NCI-H82 treated with DMSO at 0.1 percent for 48 hours (cell line): Measurements from ENCODE around the gene CRYBA4.

ENCODE experiments used
- DNase-seq: peaks from one replicate; lab custom pipeline; 2025; ENCODE audit not compliant: unreplicated experiment; lab: John Stamatoyannopoulos, UW

Gene CRYBA4

GRCh38 chr22:26620197-26620596, 1.6 kb upstream of the CRYBA4 start:
- no peak for DNase-seq

GRCh38 chr22:26623984-26624383, 2.2 kb downstream of the CRYBA4 start:
- no peak for DNase-seq

DNA sequence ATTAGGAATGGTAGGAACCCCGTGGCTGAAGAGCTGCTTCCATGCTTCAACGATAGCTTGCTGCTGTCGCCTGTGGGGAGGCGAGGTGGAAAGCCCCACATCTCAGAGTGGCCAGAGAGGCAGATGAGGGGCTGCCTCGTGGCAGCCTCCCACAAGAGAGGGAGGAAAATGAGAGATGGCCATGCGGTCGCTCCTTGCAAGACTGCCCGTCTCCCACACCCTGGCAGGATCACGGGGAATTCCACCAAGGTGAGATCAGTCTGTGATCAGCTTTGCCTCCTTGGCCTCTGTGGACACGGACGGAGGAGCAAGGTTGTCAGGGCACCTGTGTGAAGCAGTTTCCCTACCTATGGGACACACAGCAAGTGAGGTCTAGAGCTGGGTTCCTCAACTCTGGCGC, 3.0 kb downstream of the CRYBA4 start:
- no peak for DNase-seq

DNA sequence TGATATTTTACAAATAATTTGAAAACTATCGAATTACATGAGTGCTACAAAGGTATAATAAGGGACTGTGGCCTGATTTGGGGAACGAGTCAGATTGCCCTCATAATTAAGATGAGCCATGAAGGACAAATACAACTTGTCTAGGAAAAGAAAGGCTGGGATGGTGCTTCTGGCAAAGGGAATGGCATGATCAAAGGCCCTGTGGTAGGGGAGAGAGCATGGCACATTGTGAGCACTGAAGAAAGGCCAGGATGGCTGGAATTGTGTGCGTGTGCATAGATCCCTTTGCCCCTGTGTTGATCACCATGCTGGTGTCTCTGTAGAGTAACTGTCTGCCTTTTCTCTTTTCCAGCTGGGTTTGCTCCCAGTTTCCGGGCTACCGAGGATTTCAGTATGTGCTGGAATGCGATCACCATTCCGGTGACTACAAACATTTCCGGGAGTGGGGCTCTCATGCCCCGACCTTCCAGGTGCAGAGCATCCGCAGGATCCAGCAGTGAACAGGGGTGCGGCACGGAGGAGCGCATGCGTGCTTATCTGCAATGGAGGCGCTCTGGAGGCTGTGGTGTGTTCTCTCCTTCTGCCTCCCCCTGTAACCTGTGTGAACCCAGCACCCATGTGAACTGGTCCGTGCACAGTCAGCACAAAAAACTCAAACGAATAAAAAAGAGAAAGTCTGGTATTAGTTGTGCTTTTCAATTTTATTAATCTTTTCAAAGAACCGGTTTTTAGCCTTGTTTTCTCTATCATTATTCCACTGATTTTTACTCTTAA, 8.4 kb downstream of the CRYBA4 start:
- DNase-seq: no peak

- no peak for DNase-seq
Measured at GRCh38 chr22:26631282-26631681, 9.5 kb downstream of the CRYBA4 start.

GRCh38 chr22:26632422-26633155, 10.8 kb downstream of the CRYBA4 start:
- DNase-seq: no peak

GRCh38 chr22:26634189-26634588, 12.4 kb downstream of the CRYBA4 start:
- no peak for DNase-seq

DNA sequence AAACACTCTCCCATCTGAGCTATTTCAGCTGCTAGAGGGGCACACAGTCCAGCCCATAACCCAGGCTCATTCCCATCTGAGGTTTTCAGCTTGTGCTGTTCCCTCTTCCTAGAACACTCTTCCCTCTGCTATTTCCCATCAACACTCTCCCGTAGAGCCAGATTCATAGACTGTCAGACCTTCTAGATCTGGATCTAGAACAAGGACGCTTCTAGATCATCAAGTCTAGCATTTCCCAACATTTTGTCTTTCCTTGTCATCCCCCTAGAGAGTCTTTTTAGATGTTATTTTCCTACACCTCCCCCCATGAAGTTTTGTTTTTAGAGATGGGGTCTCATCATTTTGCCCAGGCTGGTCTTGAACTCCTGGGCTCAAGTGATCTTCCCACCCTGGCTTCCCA, 13.4 kb downstream of the CRYBA4 start:
- no peak for DNase-seq

GRCh38 chr22:26636296-26636695, 14.5 kb downstream of the CRYBA4 start:
- DNase-seq: no peak

GRCh38 chr22:26642465-26643417, 21.0 kb downstream of the CRYBA4 start:
- DNase-seq: no peak

DNA sequence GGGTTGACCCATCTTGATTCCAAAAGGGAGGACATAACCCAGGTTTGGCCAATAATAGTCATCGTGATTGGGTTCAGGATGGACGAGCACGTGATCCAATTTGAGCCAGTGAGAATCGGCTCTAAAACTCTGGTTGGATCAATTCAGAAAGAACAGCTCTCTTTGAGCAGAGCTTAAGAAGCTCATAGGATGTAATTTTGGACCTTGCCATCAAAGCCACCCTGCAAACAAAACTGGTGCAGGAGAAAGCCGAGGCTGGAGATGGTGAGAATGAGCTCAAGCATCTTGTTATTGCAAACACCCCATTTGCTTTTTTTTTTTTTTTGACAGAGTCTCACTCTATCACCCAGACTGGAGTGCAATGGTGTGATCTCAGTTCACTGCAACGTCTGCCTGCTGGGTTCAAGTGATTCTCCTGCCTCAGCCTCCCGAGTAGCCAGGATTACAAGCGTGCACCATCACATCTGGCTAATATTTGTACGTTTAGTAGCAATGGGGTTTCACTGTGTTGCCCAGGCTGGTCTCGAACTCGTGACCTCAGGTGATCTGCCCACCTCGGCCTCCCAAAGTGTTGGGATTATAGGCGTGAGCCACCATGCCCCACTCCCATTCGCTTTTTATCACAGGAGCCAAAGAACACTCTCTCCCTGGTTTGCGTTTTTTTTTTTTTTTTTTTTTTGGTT, 21.8 kb downstream of the CRYBA4 start:
- no peak for DNase-seq

- DNase-seq: no peak
Measured at GRCh38 chr22:26646158-26646557, 24.4 kb downstream of the CRYBA4 start.

DNA sequence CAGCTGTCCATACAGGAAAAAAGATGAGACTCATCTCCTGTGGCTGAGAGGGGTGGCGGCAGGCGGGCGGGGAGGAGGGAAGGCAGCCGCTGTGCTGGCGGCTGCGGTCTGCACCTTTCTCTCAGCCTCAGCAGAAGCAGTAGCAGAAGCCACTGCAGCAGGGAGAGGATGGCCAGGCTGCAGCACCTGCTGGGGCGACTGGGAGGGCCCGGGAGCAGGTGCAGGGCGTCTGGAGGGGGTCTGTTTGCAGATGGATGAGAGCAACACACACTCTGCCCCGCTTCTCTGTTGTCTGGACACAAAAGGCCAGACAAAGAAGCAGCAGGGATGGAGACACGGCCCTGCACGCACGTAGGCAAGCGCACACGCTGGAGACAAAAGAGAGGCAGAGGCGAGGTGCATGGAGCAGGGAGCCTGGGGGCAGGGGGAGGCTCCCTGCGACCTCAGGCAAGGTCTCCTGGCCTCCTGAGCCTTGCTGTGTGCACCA, 26.3 kb downstream of the CRYBA4 start:
- no peak for DNase-seq

DNA sequence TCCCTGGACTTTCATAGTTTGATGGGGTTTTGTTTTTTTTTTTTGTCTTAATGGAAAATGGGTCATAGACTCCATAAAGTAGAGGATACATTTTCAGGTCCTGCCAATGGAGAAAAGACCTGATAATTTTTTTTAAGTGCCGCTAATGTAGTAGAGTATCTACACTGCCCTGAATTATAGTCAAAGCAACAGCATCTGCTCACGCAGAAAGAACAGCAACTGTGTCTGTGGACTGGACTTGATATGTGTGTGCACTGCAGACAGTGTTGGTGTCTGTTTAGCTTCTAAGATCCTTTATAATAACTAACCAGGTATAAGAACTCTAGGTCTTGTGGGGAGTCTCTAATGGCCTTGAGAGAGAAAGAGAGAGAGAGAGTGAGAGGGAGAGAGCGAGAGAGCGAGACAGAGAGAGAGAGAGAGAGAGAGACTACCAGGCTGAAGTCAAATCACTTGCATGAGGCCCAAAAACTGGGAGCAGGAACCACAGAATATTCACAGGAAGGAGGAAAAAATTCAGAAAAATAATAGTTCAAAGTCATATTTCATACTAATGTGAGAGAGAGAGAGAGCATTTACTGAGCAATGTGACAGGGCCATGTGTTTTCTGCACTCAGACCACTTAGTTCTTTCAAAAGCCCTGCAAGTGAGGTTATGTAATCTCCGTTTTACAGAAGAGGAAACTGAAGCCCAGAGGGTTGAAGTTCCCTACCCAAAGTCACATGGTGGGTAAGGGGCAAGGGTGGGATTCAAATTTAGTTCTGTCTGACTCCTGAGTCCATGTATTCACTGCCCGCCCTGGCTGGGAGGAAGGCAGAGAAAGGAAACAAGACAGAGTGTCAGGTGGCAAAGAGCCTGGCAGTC, 27.0 kb downstream of the CRYBA4 start:
- no peak for DNase-seq

GRCh38 chr22:26650722-26651421, 29.1 kb downstream of the CRYBA4 start:
- peak; percentile 6 for DNase-seq

DNA sequence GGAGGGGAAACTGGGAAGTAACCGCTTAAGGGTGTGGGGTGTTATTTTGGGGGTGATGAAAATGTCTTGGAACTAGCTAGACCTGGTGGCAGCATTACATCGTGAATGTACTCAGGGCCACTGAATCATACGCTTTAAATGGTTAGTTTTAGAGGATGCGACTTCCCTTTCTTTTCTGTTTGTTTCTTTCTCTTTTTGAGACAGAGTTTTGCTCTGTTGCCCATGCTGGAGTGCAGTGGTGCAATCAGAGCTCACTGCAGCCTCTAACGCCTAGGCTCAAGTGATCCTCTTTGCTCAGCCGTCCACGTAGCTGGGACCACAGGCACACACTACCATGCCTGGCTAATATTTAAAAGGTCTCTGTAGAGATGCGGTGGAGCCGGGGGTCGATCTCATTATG, 30.1 kb downstream of the CRYBA4 start:
- no peak for DNase-seq

GRCh38 chr22:26656891-26657851, 35.4 kb downstream of the CRYBA4 start, which contains the start of gene MIAT:
Gene MIAT (plus strand): TSS chr22:26657588.
- DNase-seq: no peak

- no peak for DNase-seq
Measured at GRCh38 chr22:26658161-26658560, 36.4 kb downstream of the CRYBA4 start.
